Lower lobe of right lung (tissue), 2 donors: ENCODE data around the gene STK32B. TPM values are rescaled to one million over a fixed set of nuclear protein-coding genes. Genes with fewer than 3 reads are reported as not detected.

Experiments
- ATAC-seq, 2 donors: fragments of 200-7000 bp; cut with Tn5 transposase; one replicate each; pipeline ENCODE4 v1.9.1; 2020 to 2022; ENCODE audit warnings: mild to moderate bottlenecking in 2 of 2, moderate library complexity in 2 of 2
- DNase-seq: peaks from one replicate; pipeline ENCODE4 v3.0.0-alpha.2; 2020
- H3K27ac ChIP-seq: fragments of 200-600 bp; one replicate; pipeline ENCODE4 v1.8.0; 2022
- H3K27me3 ChIP-seq: fragments of 200-600 bp; one replicate; pipeline ENCODE4 v1.8.0; 2022; ENCODE audit warnings: low read depth
- H3K36me3 ChIP-seq: fragments of 200-600 bp; one replicate; pipeline ENCODE4 v1.8.0; 2022; ENCODE audit warnings: mild to moderate bottlenecking
- H3K4me1 ChIP-seq: fragments of 200-600 bp; one replicate; pipeline ENCODE4 v1.8.0; 2022
- H3K4me3 ChIP-seq: fragments of 200-600 bp; one replicate; pipeline ENCODE4 v1.8.0; 2022; ENCODE audit warnings: mild to moderate bottlenecking
- H3K9me3 ChIP-seq: fragments of 200-600 bp; one replicate; pipeline ENCODE4 v1.8.0; 2022
- CTCF ChIP-seq: fragments of 200-600 bp; IDR thresholded peaks from one replicate; pipeline ENCODE4 v1.8.0; 2022; ENCODE audit warnings: antibody characterized with exemption, mild to moderate bottlenecking
- intact Hi-C: fragments of 100-400 bp; cut with DNase I; formaldehyde crosslinking; loops from one replicate; pipeline ENCODE4 v1.11.0; 2022
- total RNA-seq: library from RNA; stranded (reverse); fragmentation: NEBNext Ultra II Directional; extraction: Animal tissue kit (Norgen Biotek cat#: 25700); gene quantifications from one replicate; pipeline ENCODE4 v1.2.1, GENCODE V29; 2021
- donor health status: DM: no; HTN: yes; CAD: no; lungs with severe emphysema.

The STK32B gene
- total RNA-seq, 1 donor from 2014 or later = 1.3 TPM

- Histone ChIP-seq H3K36me3 (no peaks in the 10 kb centered on the region), H3K9me3 (no peaks in the 10 kb centered on the region), H3K4me3 (no peak overlapping the region), H3K27ac (no peak overlapping the region), H3K27me3 (no peaks in the 10 kb centered on the region), H3K4me1 (no peaks in the 10 kb centered on the region)
- intact Hi-C loops = no loop called here
- TF ChIP-seq CTCF = no peak
- ATAC-seq = no peak
- DNase-seq = no peak
Observed at GRCh38 chr4:5462896-5463295, 411.6 kb downstream of the STK32B start.

- ATAC-seq (no peak), DNase-seq (no peak)
- H3K4me1 ChIP-seq = no peaks in the 10 kb centered on the region
- no peaks in the 10 kb centered on the region for H3K9me3 ChIP-seq
- H3K36me3 ChIP-seq = no peaks in the 10 kb centered on the region
- H3K27ac ChIP-seq = no peak overlapping the region
- no peak for TF ChIP-seq CTCF
- intact Hi-C loops = no loop called here
- no peak overlapping the region for H3K4me3 ChIP-seq
- H3K27me3 ChIP-seq = no peaks in the 10 kb centered on the region
Observed at GRCh38 chr4:5463361-5463760, 412.1 kb downstream of the STK32B start.

GRCh38 chr4:5463936-5464650, 412.8 kb downstream of the STK32B start:
- TF ChIP-seq CTCF = no peak
- H3K27me3 ChIP-seq = no peaks in the 10 kb centered on the region
- no peaks in the 10 kb centered on the region for H3K4me1 ChIP-seq
- H3K4me3 ChIP-seq = no peak overlapping the region
- no peak overlapping the region for H3K27ac ChIP-seq
- intact Hi-C loops = no loop called here
- no peak for ATAC-seq
- H3K36me3 ChIP-seq = no peaks in the 10 kb centered on the region
- no peak for DNase-seq
- no peaks in the 10 kb centered on the region for H3K9me3 ChIP-seq

- DNase-seq (no peak), ATAC-seq (no peak)
- H3K27ac ChIP-seq = no peak overlapping the region
- TF ChIP-seq CTCF = no peak
- H3K9me3 ChIP-seq = no peaks in the 10 kb centered on the region
- H3K36me3 ChIP-seq = no peaks in the 10 kb centered on the region
- no peak overlapping the region for H3K4me3 ChIP-seq
- intact Hi-C loops = no loop called here
- no peaks in the 10 kb centered on the region for H3K4me1 ChIP-seq
- H3K27me3 ChIP-seq = no peaks in the 10 kb centered on the region
Observed at GRCh38 chr4:5465529-5465928, 414.2 kb downstream of the STK32B start.

- Histone ChIP-seq H3K4me3 (no peak overlapping the region), H3K27ac (no peak overlapping the region), H3K36me3 (no peaks in the 10 kb centered on the region), H3K27me3 (no peaks in the 10 kb centered on the region), H3K4me1 (no peaks in the 10 kb centered on the region), H3K9me3 (no peaks in the 10 kb centered on the region)
- intact Hi-C loops = no loop called here
- TF ChIP-seq CTCF = no peak
- DNase-seq (no peak), ATAC-seq (no peak)
Observed at GRCh38 chr4:5465956-5466355, 414.7 kb downstream of the STK32B start.
